Measurements from ENCODE around the gene CPHXL2. TPM values are rescaled to one million over a fixed set of nuclear protein-coding genes. Genes with fewer than 3 reads are reported as not detected.
A peak's percentile ranks its signal among the peaks of the same experiment; 100 is the strongest.

The CPHXL2 gene
- total RNA-seq, 4 donors from 2014 or later: not detected

GRCh38 chr16:75630052-75630451 lies 46.8 kb downstream of the CPHXL2 start:
- TF ChIP-seq POLR2A (IDR thresholded peaks at IDR 0.05): no peak
- TF ChIP-seq CTCF (IDR thresholded peaks at IDR 0.05): no peak
- Histone ChIP-seq H3K27ac (no peak overlapping the region), H3K9me3 (no peaks in the 10 kb centered on the region), H3K27me3 (no peaks in the 10 kb centered on the region), H3K4me1 (peaks cover 0 to 8% (median 0%) of the 10 kb centered on the region in 3 donors), H3K4me3 (no peak overlapping the region), H3K36me3 (peaks cover 39 to 100% (median 78%) of the 10 kb centered on the region in 3 donors)
- no peak for DNase-seq
- intact Hi-C loops (cut with DNase I): no loop called here
- WGBS, 2 donors: 84 to 85% methylated on average over 3 of the region's 3 CpGs

GRCh38 chr16:75629132-75629531 lies 47.7 kb downstream of the CPHXL2 start:
- WGBS, 2 donors: 89 to 94% methylated on average over 10 of the region's 10 CpGs

GRCh38 chr16:75628351-75628750 lies 48.5 kb downstream of the CPHXL2 start:
- TF ChIP-seq CTCF (IDR thresholded peaks at IDR 0.05) (no peak), POLR2A (IDR thresholded peaks at IDR 0.05) (no peak)
- no peaks in the 10 kb centered on the region for H3K9me3 ChIP-seq
- WGBS, 2 donors: 73 to 82% methylated on average over 4 of the region's 4 CpGs
- H3K27me3 ChIP-seq: no peaks in the 10 kb centered on the region
- H3K4me1 ChIP-seq: peaks cover 0 to 13% (median 3%) of the 10 kb centered on the region in 3 donors
- no peak overlapping the region for H3K27ac ChIP-seq
- no peak overlapping the region for H3K4me3 ChIP-seq
- DNase-seq: no peak
- peaks cover 27 to 83% (median 61%) of the 10 kb centered on the region in 3 donors for H3K36me3 ChIP-seq
- intact Hi-C loops (cut with DNase I): no loop called here

More at GRCh38 chr16:75629132-75629531, 47.7 kb downstream of the CPHXL2 start:
- H3K27me3 ChIP-seq: no peaks in the 10 kb centered on the region
- no peak overlapping the region for H3K27ac ChIP-seq
- intact Hi-C loops (cut with DNase I): no loop called here
- H3K9me3 ChIP-seq: no peaks in the 10 kb centered on the region
- peaks cover 0 to 8% (median 0%) of the 10 kb centered on the region in 3 donors for H3K4me1 ChIP-seq
- no peak overlapping the region for H3K4me3 ChIP-seq
- H3K36me3 ChIP-seq: peaks cover 35 to 91% (median 69%) of the 10 kb centered on the region in 3 donors
- no peak for DNase-seq
- no peak for TF ChIP-seq CTCF (IDR thresholded peaks at IDR 0.05)
- TF ChIP-seq POLR2A (IDR thresholded peaks at IDR 0.05): no peak

DNA sequence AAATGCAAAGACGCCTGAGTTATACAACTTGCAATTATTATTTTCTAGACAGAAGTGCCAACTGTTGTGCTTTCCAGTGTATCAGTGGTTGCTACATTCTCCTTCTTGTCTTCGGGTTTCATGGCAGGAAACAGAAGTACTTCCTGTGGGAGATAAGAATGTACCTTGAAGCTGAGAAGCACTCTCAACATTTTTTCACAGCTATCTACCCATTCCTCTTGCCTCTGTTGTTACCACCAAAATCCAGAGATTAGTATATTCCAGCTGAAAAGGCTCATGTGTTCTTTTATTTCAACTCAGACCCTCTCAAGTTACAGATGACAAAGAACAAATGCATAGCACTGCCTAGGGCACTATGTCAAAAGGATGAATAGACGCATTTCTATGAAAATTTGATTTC lies 49.0 kb downstream of the CPHXL2 start:
- H3K9me3 ChIP-seq: no peaks in the 10 kb centered on the region
- H3K27me3 ChIP-seq: no peaks in the 10 kb centered on the region
- no peak for DNase-seq
- intact Hi-C loops (cut with DNase I): no loop called here
- H3K27ac ChIP-seq: peak overlapping the region in 1 of 4 donors; percentile 19
- H3K4me3 ChIP-seq: no peak overlapping the region
- no peak for TF ChIP-seq POLR2A (IDR thresholded peaks at IDR 0.05)
- peaks cover 25 to 78% (median 58%) of the 10 kb centered on the region in 3 donors for H3K36me3 ChIP-seq
- H3K4me1 ChIP-seq: peaks cover 0 to 13% (median 3%) of the 10 kb centered on the region in 3 donors
- 46 to 61% methylated on average over 3 of the region's 3 CpGs for WGBS, 2 donors

DNA sequence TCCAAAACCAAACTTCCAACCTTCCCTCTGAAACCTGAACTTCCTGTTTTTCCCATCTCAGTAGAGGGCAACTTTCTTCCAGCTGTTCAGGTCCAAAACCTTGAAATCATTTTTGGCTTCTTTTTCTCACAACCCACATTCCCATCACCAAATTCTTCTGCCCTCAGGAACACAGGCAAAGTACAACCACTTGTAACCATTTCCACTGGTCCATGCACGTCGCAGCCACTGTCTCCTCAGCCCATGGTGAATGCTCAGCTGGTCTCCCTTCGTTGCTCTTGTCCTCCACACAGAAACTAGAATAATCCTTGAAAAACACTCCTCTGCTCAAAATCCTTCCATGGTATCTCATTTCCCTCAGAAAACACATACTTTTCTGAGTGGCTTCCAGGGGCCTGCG lies 50.0 kb downstream of the CPHXL2 start:
- Histone ChIP-seq H3K9me3 (no peaks in the 10 kb centered on the region), H3K27me3 (no peaks in the 10 kb centered on the region), H3K36me3 (peaks cover 22 to 67% (median 48%) of the 10 kb centered on the region in 3 donors), H3K27ac (no peak overlapping the region), H3K4me3 (no peak overlapping the region), H3K4me1 (peaks cover 7 to 23% (median 10%) of the 10 kb centered on the region in 3 donors)
- intact Hi-C loops (cut with DNase I): no loop called here
- no peak for DNase-seq
- 87 to 93% methylated on average over 4 of the region's 4 CpGs for WGBS, 2 donors
- TF ChIP-seq CTCF (IDR thresholded peaks at IDR 0.05) (no peak), POLR2A (IDR thresholded peaks at IDR 0.05) (no peak)

GRCh38 chr16:75624921-75625334 lies 51.9 kb downstream of the CPHXL2 start:
- H3K4me1 ChIP-seq: peaks cover 7 to 40% (median 15%) of the 10 kb centered on the region in 3 donors
- intact Hi-C loops (cut with DNase I): no loop called here
- 76 to 82% methylated on average over 4 of the region's 4 CpGs for WGBS, 2 donors
- peak overlapping the region in 1 of 4 donors; percentile 21 for H3K27ac ChIP-seq
- H3K36me3 ChIP-seq: peaks cover 21 to 53% (median 32%) of the 10 kb centered on the region in 3 donors
- TF ChIP-seq POLR2A (IDR thresholded peaks at IDR 0.05) (no peak), CTCF (IDR thresholded peaks at IDR 0.05) (no peak)
- no peaks in the 10 kb centered on the region for H3K9me3 ChIP-seq
- no peak for DNase-seq
- H3K27me3 ChIP-seq: no peaks in the 10 kb centered on the region
- H3K4me3 ChIP-seq: no peak overlapping the region
